Stimulated activated CD8-positive, alpha-beta memory T cell treated with anti-CD3 and anti-CD28 coated beads, Interleukin-7, amount 100 ng/mL, for 48 hours (primary cell): ENCODE results near the gene ZNF362.
A peak's percentile ranks its signal among the peaks of the same experiment; 100 is the strongest.

ENCODE experiments used
- DNase-seq, 2 donors: peaks; one replicate each; pipeline ENCODE4 v3.0.0-alpha.2; 2020; ENCODE audit warnings: low read depth in 1 of 2; ENCODE audit errors: extremely low read depth in 1 of 2

The ZNF362 gene

GRCh38 chr1:33244143-33244808 is 12.0 kb upstream of the ZNF362 start:
- no peak for DNase-seq

- DNase-seq = no peak
Observed at GRCh38 chr1:33244809-33245186, 11.5 kb upstream of the ZNF362 start.

- no peak for DNase-seq
Observed at GRCh38 chr1:33246171-33246570, 10.1 kb upstream of the ZNF362 start.

GRCh38 chr1:33247545-33247944 is 8.7 kb upstream of the ZNF362 start:
- DNase-seq = no peak

GRCh38 chr1:33248244-33248643 is 8.0 kb upstream of the ZNF362 start:
- DNase-seq = no peak

GRCh38 chr1:33249422-33249821 is 6.9 kb upstream of the ZNF362 start:
- no peak for DNase-seq

GRCh38 chr1:33250217-33250616 is 6.1 kb upstream of the ZNF362 start:
- no peak for DNase-seq

- DNase-seq = no peak
Observed at GRCh38 chr1:33250724-33251123, 5.6 kb upstream of the ZNF362 start.

GRCh38 chr1:33254491-33254890 is 1.8 kb upstream of the ZNF362 start:
- DNase-seq = no peak

GRCh38 chr1:33255347-33256220 is 708 bp upstream of the ZNF362 start:
- DNase-seq = peak in 1 of 2 donors; percentile 34

GRCh38 chr1:33256221-33256470 is 146 bp upstream of the ZNF362 start:
- DNase-seq = no peak

- DNase-seq = no peak
Observed at GRCh38 chr1:33257207-33257771, 997 bp downstream of the ZNF362 start.

GRCh38 chr1:33257772-33258712 is 1.8 kb downstream of the ZNF362 start:
- DNase-seq = no peak

GRCh38 chr1:33258788-33259274 is 2.5 kb downstream of the ZNF362 start:
- no peak for DNase-seq

- DNase-seq = no peak
Observed at GRCh38 chr1:33259879-33260278, 3.6 kb downstream of the ZNF362 start.

GRCh38 chr1:33260439-33260838 is 4.1 kb downstream of the ZNF362 start:
- DNase-seq = no peak

GRCh38 chr1:33261344-33261743 is 5.1 kb downstream of the ZNF362 start:
- DNase-seq = no peak

- no peak for DNase-seq
Observed at GRCh38 chr1:33263890-33264504, 7.7 kb downstream of the ZNF362 start.

- no peak for DNase-seq
Observed at GRCh38 chr1:33265780-33266605, 9.7 kb downstream of the ZNF362 start.

GRCh38 chr1:33266766-33267165 is 10.5 kb downstream of the ZNF362 start:
- DNase-seq = no peak
